ENCODE data around the gene C5.

Gene C5

GRCh38 chr9:120982836-120983235, 67.2 kb downstream of the C5 start:
- no peak for TF ChIP-seq EZH2phosphoT487 (IDR thresholded peaks at IDR 0.05; ENCODE audit: borderline replicate concordance)
- TF ChIP-seq, protein P1, sequence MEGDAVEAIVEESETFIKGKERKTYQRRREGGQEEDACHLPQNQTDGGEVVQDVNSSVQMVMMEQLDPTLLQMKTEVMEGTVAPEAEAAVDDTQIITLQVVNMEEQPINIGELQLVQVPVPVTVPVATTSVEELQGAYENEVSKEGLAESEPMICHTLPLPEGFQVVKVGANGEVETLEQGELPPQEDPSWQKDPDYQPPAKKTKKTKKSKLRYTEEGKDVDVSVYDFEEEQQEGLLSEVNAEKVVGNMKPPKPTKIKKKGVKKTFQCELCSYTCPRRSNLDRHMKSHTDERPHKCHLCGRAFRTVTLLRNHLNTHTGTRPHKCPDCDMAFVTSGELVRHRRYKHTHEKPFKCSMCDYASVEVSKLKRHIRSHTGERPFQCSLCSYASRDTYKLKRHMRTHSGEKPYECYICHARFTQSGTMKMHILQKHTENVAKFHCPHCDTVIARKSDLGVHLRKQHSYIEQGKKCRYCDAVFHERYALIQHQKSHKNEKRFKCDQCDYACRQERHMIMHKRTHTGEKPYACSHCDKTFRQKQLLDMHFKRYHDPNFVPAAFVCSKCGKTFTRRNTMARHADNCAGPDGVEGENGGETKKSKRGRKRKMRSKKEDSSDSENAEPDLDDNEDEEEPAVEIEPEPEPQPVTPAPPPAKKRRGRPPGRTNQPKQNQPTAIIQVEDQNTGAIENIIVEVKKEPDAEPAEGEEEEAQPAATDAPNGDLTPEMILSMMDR (conservative IDR thresholded peaks at IDR 0.05; ENCODE audit: low read length), result no peak
- no peaks in the 10 kb centered on the region for H3K9me2 ChIP-seq (replicated peaks; ENCODE audit: low read depth, low read length)
- no peaks in the 10 kb centered on the region for H4K20me1 ChIP-seq (ENCODE audit: insufficient read depth, low read length, poor library complexity, severe bottlenecking)
- no peaks in the 10 kb centered on the region for H3F3A ChIP-seq (ENCODE audit: low read depth)
- H3K9ac ChIP-seq (ENCODE audit: low read depth, low read length, poor library complexity, severe bottlenecking), result no peak overlapping the region
- H3K27me3 ChIP-seq (ENCODE audit: insufficient read depth, low read length, poor library complexity, severe bottlenecking), result no peaks in the 10 kb centered on the region
- no peaks in the 10 kb centered on the region for H3K9me3 ChIP-seq (ENCODE audit: insufficient read depth, low read depth, low read length)
- no peak overlapping the region for H3K4me3 ChIP-seq (ENCODE audit: low read length, poor library complexity, severe bottlenecking)
- H2AFZ ChIP-seq (ENCODE audit: low read length), result no peak overlapping the region
- no peaks in the 10 kb centered on the region for H3K79me2 ChIP-seq (ENCODE audit: insufficient read depth, low read length)
- peaks cover 3% of the 10 kb centered on the region for H3K4me1 ChIP-seq (ENCODE audit: insufficient read depth, low read length, poor library complexity, severe bottlenecking)
- no peaks in the 10 kb centered on the region for H3K36me3 ChIP-seq (ENCODE audit: insufficient read depth, low read length)
- H3K4me2 ChIP-seq (ENCODE audit: low read depth, low read length, poor library complexity, severe bottlenecking), result no peak overlapping the region

DNA sequence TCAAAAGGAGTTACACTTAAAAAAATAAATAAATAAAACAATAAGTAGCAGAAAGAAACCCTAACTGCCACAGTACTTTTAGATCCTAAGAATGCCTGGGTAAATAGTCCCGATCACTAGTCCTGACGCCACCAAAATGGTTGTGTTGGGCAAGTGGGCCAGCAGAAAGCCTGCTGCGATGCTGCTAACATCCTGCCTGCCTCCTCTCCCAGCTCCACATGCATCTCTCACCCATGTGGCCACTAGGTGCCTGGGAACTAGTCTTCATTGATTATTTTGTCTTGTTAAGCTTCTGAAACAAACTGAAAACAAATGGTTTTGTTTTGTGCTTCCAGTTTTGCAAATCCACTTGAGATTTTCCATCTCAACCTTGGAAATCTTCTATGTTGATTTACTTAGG, 69.1 kb downstream of the C5 start:
- Histone ChIP-seq H3K9me2 (replicated peaks; ENCODE audit: low read depth, low read length) (no peaks in the 10 kb centered on the region), H2AFZ (ENCODE audit: low read length) (0 out of 2 replicates have a peak overlapping the region, but pooled peaks have one; percentile 32), H3K9me3 (ENCODE audit: insufficient read depth, low read depth, low read length) (no peaks in the 10 kb centered on the region), H3K36me3 (ENCODE audit: insufficient read depth, low read length) (no peaks in the 10 kb centered on the region), H3K27me3 (ENCODE audit: insufficient read depth, low read length, poor library complexity, severe bottlenecking) (no peaks in the 10 kb centered on the region), H3K4me3 (ENCODE audit: low read length, poor library complexity, severe bottlenecking) (no peak overlapping the region), H3K4me1 (ENCODE audit: insufficient read depth, low read length, poor library complexity, severe bottlenecking) (peaks cover 15% of the 10 kb centered on the region), H3K79me2 (ENCODE audit: insufficient read depth, low read length) (no peaks in the 10 kb centered on the region), H4K20me1 (ENCODE audit: insufficient read depth, low read length, poor library complexity, severe bottlenecking) (no peaks in the 10 kb centered on the region), H3K4me2 (ENCODE audit: low read depth, low read length, poor library complexity, severe bottlenecking) (no peak overlapping the region), H3F3A (ENCODE audit: low read depth) (no peaks in the 10 kb centered on the region), H3K9ac (ENCODE audit: low read depth, low read length, poor library complexity, severe bottlenecking) (no peak overlapping the region)
- no peak for TF ChIP-seq EZH2phosphoT487 (IDR thresholded peaks at IDR 0.05; ENCODE audit: borderline replicate concordance)

GRCh38 chr9:120979797-120980196, 70.3 kb downstream of the C5 start:
- Histone ChIP-seq H3K36me3 (ENCODE audit: insufficient read depth, low read length) (no peaks in the 10 kb centered on the region), H3K79me2 (ENCODE audit: insufficient read depth, low read length) (no peaks in the 10 kb centered on the region), H3F3A (ENCODE audit: low read depth) (0 out of 2 replicates have a peak, but pooled peaks cover 8% of the 10 kb centered on the region), H3K27me3 (ENCODE audit: insufficient read depth, low read length, poor library complexity, severe bottlenecking) (no peaks in the 10 kb centered on the region), H3K4me1 (ENCODE audit: insufficient read depth, low read length, poor library complexity, severe bottlenecking) (peaks cover 26% of the 10 kb centered on the region), H3K9me2 (replicated peaks; ENCODE audit: low read depth, low read length) (no peaks in the 10 kb centered on the region), H3K9ac (ENCODE audit: low read depth, low read length, poor library complexity, severe bottlenecking) (no peak overlapping the region), H3K9me3 (ENCODE audit: insufficient read depth, low read depth, low read length) (no peaks in the 10 kb centered on the region), H3K4me2 (ENCODE audit: low read depth, low read length, poor library complexity, severe bottlenecking) (no peak overlapping the region), H2AFZ (ENCODE audit: low read length) (no peak overlapping the region; the same call in 1 of the 2 replicates), H3K4me3 (ENCODE audit: low read length, poor library complexity, severe bottlenecking) (no peak overlapping the region), H4K20me1 (ENCODE audit: insufficient read depth, low read length, poor library complexity, severe bottlenecking) (no peaks in the 10 kb centered on the region)
- TF ChIP-seq, protein P1 (conservative IDR thresholded peaks at IDR 0.05; ENCODE audit: low read length), result no peak
- no peak for TF ChIP-seq EZH2phosphoT487 (IDR thresholded peaks at IDR 0.05; ENCODE audit: borderline replicate concordance)

- no peaks in the 10 kb centered on the region for H3K36me3 ChIP-seq (ENCODE audit: insufficient read depth, low read length)
- H3K4me1 ChIP-seq (ENCODE audit: insufficient read depth, low read length, poor library complexity, severe bottlenecking), result peaks cover 34% of the 10 kb centered on the region
- H3K4me3 ChIP-seq (ENCODE audit: low read length, poor library complexity, severe bottlenecking), result no peak overlapping the region
- 0 out of 2 replicates have a peak, but pooled peaks cover 8% of the 10 kb centered on the region for H3F3A ChIP-seq (ENCODE audit: low read depth)
- no peaks in the 10 kb centered on the region for H3K9me2 ChIP-seq (replicated peaks; ENCODE audit: low read depth, low read length)
- H3K4me2 ChIP-seq (ENCODE audit: low read depth, low read length, poor library complexity, severe bottlenecking), result no peak overlapping the region
- TF ChIP-seq EZH2phosphoT487 (IDR thresholded peaks at IDR 0.05; ENCODE audit: borderline replicate concordance), result no peak
- TF ChIP-seq, protein P1 (conservative IDR thresholded peaks at IDR 0.05; ENCODE audit: low read length), result no peak
- H2AFZ ChIP-seq (ENCODE audit: low read length), result no peak overlapping the region
- H3K9ac ChIP-seq (ENCODE audit: low read depth, low read length, poor library complexity, severe bottlenecking), result no peak overlapping the region
- no peaks in the 10 kb centered on the region for H4K20me1 ChIP-seq (ENCODE audit: insufficient read depth, low read length, poor library complexity, severe bottlenecking)
- H3K9me3 ChIP-seq (ENCODE audit: insufficient read depth, low read depth, low read length), result no peaks in the 10 kb centered on the region
- H3K79me2 ChIP-seq (ENCODE audit: insufficient read depth, low read length), result no peaks in the 10 kb centered on the region
- H3K27me3 ChIP-seq (ENCODE audit: insufficient read depth, low read length, poor library complexity, severe bottlenecking), result no peaks in the 10 kb centered on the region
Measured at GRCh38 chr9:120978987-120979386, 71.1 kb downstream of the C5 start.

Measured in Loucy (cell line).